ENCODE measurements around the gene HSD3B2. TPM values are rescaled to one million over a fixed set of nuclear protein-coding genes. Genes with fewer than 3 reads are reported as not detected.

The HSD3B2 gene
- total and polyA plus RNA-seq, 7 donors = 5.4 TPM; not detected in 6

- H3K36me3 ChIP-seq (ENCODE audit: insufficient read depth in 1 of 2, low read depth in 1 of 2) = no peaks in the 10 kb centered on the region
- H3K27me3 ChIP-seq (ENCODE audit: insufficient read depth in 3 of 3, low read length in 2 of 3) = no peaks in the 10 kb centered on the region
- DNase-seq = no peak
- no peaks in the 10 kb centered on the region for H3K4me1 ChIP-seq
- 82 to 88% (median 86%) methylated on average over 2 of the region's 2 CpGs for WGBS, 3 donors
- no peak for ATAC-seq
- TF ChIP-seq CTCF (IDR thresholded peaks at IDR 0.05) = no peak
- intact Hi-C loops (cut with DNase I) = no loop called here
- H3K27ac ChIP-seq = no peak overlapping the region
- H3K4me3 ChIP-seq = no peak overlapping the region
- H3K9me3 ChIP-seq = no peaks in the 10 kb centered on the region
These were observed 34.6 kb upstream of the HSD3B2 start for GRCh38 chr1:119380304-119380703.

GRCh38 chr1:119380983-119381662 is 33.8 kb upstream of the HSD3B2 start:
- Histone ChIP-seq H3K4me1 (no peaks in the 10 kb centered on the region), H3K27ac (no peak overlapping the region), H3K36me3 (ENCODE audit: insufficient read depth in 1 of 2, low read depth in 1 of 2) (no peaks in the 10 kb centered on the region), H3K9me3 (no peaks in the 10 kb centered on the region), H3K27me3 (ENCODE audit: insufficient read depth in 3 of 3, low read length in 2 of 3) (no peaks in the 10 kb centered on the region), H3K4me3 (no peak overlapping the region)
- DNase-seq (no peak), ATAC-seq (no peak)
- WGBS, 3 donors = 94 to 95% (median 95%) methylated on average over 5 of the region's 5 CpGs
- intact Hi-C loops (cut with DNase I) = no loop called here
- no peak for TF ChIP-seq CTCF (IDR thresholded peaks at IDR 0.05)

GRCh38 chr1:119384591-119384990 is 30.4 kb upstream of the HSD3B2 start:
- Histone ChIP-seq H3K4me3 (no peak overlapping the region), H3K27me3 (ENCODE audit: insufficient read depth in 3 of 3, low read length in 2 of 3) (no peaks in the 10 kb centered on the region), H3K4me1 (no peaks in the 10 kb centered on the region), H3K36me3 (ENCODE audit: insufficient read depth in 1 of 2, low read depth in 1 of 2) (no peaks in the 10 kb centered on the region), H3K9me3 (no peaks in the 10 kb centered on the region), H3K27ac (no peak overlapping the region)
- intact Hi-C loops (cut with DNase I) = no loop called here
- DNase-seq (no peak), ATAC-seq (no peak)
- 91 to 98% (median 92%) methylated on average over 4 of the region's 4 CpGs for WGBS, 3 donors
- TF ChIP-seq CTCF (IDR thresholded peaks at IDR 0.05) = no peak

- Histone ChIP-seq H3K4me1 (no peaks in the 10 kb centered on the region), H3K27me3 (ENCODE audit: insufficient read depth in 3 of 3, low read length in 2 of 3) (no peaks in the 10 kb centered on the region), H3K27ac (no peak overlapping the region), H3K4me3 (no peak overlapping the region), H3K9me3 (no peaks in the 10 kb centered on the region), H3K36me3 (ENCODE audit: insufficient read depth in 1 of 2, low read depth in 1 of 2) (no peaks in the 10 kb centered on the region)
- intact Hi-C loops (cut with DNase I) = no loop called here
- TF ChIP-seq CTCF (IDR thresholded peaks at IDR 0.05) = no peak
- ATAC-seq = no peak
- DNase-seq = no peak
- 93 to 95% (median 95%) methylated on average over 1 of the region's 1 CpG for WGBS, 3 donors
These were observed 29.3 kb upstream of the HSD3B2 start for GRCh38 chr1:119385650-119386049.

GRCh38 chr1:119387858-119388257 is 27.1 kb upstream of the HSD3B2 start:
- intact Hi-C loops (cut with DNase I) = no loop called here
- Histone ChIP-seq H3K9me3 (no peaks in the 10 kb centered on the region), H3K4me1 (no peaks in the 10 kb centered on the region), H3K27me3 (ENCODE audit: insufficient read depth in 3 of 3, low read length in 2 of 3) (no peaks in the 10 kb centered on the region), H3K27ac (no peak overlapping the region), H3K4me3 (no peak overlapping the region), H3K36me3 (ENCODE audit: insufficient read depth in 1 of 2, low read depth in 1 of 2) (no peaks in the 10 kb centered on the region)
- no peak for DNase-seq
- 31 to 56% (median 38%) methylated on average over 3 of the region's 3 CpGs for WGBS, 3 donors
- TF ChIP-seq CTCF (IDR thresholded peaks at IDR 0.05) = no peak
- ATAC-seq = no peak

Data from psoas muscle (tissue), 8 donors.